ENCODE data around the gene PRADC1.
"Not testable (repeated sequence)": the region's sequence is repeated elsewhere in the genome, so short reads cannot be mapped to it uniquely, and the experiment has no call there.

PRADC1 gene

GRCh38 chr2:73200281-73200680 lies 32.8 kb downstream of the PRADC1 start:
- not testable (repeated sequence) for DNase-seq

DNA sequence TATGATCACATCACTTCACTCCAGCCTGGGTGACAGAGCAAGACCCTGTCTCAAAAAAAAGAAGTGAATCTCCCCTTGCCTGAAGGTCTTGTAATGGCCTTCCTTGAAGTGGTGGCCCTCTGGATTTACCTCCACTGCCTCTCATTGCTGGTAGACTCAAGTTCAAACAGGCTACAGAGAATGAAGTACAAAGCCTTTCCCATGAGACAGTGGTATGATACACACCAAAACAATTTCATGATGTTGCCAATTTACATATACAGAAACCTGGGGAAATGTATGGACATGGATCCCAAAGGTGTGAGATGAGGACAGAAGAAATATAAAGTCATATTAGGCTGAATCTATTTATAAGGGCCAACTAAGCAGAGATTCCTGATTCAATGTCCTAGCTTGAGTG lies 35.5 kb downstream of the PRADC1 start:
- DNase-seq: no peak

DNA sequence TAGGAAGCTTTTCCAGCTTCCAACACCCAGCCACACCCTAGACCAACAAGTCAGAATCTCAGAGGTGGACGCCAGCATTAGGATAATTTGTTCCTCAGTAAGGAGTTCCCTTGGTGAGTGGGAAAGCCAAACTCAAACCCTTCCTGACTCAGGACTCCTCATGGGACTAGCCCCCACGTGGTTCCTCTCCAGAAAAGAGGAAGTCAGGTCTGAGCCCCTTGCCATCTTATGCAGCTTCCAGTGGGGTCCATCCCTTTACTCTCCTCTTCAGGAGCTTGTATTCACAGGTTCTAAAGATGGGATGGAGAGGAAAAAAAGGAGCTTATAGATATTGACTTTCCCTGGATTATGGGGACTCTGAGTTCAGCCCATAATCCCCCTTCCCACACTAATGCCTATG lies 45.5 kb downstream of the PRADC1 start:
- no peak for DNase-seq

DNA sequence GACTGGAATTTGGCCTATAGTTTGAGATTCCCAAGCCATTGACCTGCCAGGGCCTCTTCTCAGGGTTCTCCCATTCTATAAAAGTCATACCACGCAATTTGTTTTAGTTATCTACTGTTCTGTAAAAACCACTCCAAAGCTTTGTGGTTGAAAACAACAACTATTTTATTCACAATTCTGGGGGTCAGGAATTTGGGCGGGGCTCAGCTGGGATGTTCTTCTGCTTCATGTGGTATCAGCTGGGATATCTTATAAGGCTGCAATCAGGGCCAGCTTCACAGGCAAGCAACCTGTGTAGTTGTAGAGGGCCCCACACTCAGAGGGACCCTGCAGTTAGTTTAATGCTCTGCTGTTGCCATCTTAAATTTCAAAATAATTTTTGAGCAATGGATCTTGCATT lies 47.1 kb downstream of the PRADC1 start:
- no peak for DNase-seq
